GM12892 (cell line): ENCODE results near the gene SLC11A2.

Experiments used
- POLR2A ChIP-seq: IDR thresholded peaks from 2 replicates; pipeline ENCODE4 v1.6.1; 2011; ENCODE audit warnings: low read depth, low read length, control low read depth
- POLR2AphosphoS5 ChIP-seq: IDR thresholded peaks from 2 replicates; pipeline ENCODE4 v1.6.1; 2011; ENCODE audit warnings: low read depth, low read length, control low read depth
- TAF1 ChIP-seq: IDR thresholded peaks from 2 replicates; pipeline ENCODE4 v1.6.1; 2011; ENCODE audit warnings: low read depth, mild to moderate bottlenecking, control low read depth, low read length, borderline replicate concordance

- TF ChIP-seq POLR2A (no peak), POLR2AphosphoS5 (no peak), TAF1 (no peak)
Measured at GRCh38 chr12:50979369-50980052, 46.7 kb downstream of the SLC11A2 start.
